Measurements from ENCODE around the gene RBBP6.
A peak's percentile ranks its signal among the peaks of the same experiment; 100 is the strongest.

RBBP6 gene

DNA sequence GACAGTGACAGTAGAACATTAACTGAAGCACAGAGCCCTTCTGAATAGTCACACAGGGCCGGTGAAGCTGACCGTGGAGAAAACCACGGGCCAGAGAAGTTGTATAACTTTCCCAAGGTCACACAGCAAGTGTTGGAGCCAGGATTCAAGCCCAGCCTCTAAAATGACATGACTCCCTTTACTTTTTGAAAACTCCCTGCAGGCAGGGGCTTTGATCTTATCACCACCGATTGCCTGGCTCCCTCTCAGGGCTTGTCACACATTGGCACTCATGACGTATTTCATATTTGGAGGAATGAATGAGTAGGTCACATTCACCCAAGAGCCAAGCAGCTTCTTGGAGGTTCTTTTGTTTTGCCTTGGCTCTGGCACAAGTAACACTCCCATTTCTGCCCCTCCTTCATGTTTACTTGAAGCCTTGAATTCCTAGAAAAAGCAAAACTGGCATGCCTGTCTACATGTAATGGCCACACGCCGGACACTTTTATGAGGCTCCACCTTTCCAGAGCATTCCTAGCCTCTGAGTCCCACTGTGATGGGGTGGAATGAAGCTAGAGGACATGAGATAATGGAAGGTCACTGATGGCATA is 13.3 kb upstream of the RBBP6 start:
- no peak for DNase-seq

DNA sequence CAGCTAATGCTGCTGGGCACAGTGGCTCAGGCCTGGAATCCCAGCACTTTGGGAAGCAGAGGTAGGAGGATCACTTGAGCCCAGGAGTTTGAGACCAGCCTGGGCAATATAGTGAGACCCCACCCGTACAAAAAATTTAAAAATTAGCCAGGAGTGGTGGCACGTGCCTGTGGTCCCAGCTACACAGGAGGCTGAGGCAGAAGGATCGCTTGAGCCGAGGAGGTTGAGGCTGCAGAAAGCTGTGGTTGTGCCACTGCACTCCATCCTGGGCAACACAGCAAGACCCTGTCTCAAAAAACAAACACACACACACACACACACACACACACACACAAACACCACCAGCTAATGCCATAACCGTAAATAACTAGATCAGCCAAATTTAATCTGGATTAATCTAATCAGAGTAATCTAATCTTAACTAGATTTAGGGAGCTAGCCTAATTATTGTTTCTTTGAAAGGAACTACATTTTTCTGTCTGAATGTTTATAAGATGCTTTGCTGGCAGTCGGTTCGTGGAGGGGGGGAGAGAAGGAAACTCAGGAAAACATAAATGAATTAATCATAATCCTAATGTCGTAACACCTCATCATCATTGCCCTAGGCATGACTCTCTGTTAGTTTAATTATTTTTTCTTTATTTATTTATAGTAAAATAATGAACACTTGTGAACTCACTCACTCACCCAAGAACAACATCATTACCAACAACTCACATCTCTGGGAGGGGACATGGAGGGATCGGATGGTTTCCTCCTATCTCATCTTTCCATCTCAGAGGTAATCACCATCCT is 12.5 kb upstream of the RBBP6 start:
- no peak for DNase-seq

DNA sequence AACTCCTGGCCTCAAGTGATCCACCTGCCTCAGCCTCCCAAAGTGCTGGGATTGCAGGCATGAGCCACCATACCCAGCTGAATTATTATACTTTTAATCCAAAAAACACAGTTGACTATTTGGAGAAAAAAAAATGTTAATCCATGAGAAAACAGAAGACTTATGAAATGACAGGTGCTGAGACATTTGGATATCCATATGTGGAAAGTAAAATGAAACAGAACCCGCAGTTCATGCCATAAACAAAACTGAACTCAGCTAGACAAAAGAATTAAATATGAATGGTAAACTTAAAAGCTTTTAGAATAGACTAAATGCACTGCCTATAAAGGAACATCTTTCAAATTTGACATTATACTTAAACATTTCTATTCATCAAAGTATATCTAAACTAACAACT is 8.2 kb upstream of the RBBP6 start:
- DNase-seq: no peak

DNA sequence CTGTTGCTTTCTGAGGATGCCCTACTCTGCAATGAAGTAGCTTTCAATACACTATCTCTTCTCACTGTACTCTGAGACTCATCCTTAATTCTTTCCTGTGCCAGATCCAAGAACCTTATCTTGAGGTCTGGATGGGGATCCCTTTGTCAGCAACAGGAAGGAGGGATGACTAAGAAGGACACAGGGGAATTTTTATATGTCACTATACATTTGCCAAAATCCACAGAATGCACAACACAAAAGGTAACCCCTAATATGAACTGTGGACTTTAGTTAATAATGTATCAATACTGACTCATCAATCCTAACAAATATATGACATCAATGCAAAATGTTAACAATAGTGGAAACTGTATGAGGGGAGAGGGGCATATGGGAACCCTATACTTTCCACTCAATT is 4.7 kb upstream of the RBBP6 start:
- DNase-seq: no peak

DNA sequence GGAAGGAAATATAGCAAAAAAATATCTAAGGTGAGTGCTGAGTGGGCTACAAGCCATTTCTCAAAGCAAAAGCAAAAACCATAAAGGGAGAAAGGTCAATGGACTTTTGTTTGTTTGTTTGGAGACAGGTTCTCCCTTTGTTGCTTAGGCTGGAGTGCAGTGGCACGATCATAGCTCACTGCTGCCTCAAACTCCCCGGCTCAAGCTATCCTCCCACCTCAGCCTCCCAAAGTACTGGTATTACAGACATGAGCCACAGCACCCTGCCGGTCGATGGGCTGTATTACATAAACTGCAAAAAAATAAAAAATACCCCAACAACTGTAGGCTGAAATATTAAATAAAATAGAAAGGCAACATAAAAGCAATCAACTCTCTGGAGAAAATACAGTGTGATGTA is 3.5 kb upstream of the RBBP6 start:
- DNase-seq: no peak

DNA sequence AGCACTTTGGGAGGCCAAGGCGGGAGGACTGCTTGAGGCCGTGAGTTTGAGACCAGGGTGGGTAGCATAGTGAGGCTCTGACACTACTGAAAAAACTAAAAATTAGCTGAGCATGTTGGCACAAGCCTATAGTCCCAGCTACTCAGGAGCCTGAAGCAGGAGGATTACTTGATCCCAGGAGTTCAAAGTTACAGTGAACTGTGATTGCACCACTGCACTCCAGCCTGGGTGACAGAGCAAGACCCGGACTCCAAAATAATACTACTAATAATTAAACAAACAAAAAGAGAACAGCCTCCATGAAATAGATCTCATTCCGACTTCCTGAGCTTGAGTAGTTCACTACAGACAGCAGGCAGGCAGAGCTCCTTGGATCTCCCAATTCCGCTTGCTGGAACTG is 2.7 kb upstream of the RBBP6 start:
- DNase-seq: no peak

DNA sequence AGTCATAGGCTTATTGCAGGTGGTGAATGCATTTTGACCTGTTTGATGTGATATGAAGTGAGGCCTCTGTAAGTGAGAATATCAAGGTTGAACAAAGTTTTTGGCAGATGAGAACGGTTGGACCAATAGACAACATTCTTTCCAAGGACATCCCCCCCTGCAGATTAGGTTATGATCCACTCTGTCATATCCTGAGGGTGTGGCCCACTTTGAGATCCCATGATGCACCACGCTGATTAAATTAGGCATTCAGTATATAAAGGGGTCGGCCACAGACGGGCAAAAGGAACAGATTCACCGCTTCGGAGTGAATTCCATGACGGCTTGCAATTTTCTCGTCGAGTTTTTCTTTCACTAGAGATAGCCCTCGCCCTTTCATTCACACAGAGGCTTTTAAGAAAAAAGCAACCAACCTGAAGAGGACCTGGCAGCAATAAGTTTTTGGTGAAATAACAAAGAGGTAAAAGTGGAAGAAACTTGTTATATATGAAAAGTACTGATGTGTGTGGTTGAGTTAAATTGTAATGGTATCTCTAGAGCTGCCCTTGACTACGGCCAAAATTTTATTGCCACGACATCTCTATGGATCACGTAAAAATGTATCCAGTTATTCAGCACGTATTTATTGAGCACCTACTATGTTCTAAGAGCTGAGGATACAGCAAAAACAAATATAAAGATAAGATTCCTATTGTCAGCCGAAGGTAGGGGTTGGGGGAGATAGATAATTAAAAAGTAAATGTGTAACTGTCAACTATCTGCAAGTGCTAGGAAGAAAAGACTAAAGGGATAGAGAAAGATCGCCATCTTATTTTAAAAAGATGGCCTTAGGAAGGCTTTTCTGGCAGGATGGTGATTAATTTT is 1.7 kb upstream of the RBBP6 start:
- DNase-seq: no peak

DNA sequence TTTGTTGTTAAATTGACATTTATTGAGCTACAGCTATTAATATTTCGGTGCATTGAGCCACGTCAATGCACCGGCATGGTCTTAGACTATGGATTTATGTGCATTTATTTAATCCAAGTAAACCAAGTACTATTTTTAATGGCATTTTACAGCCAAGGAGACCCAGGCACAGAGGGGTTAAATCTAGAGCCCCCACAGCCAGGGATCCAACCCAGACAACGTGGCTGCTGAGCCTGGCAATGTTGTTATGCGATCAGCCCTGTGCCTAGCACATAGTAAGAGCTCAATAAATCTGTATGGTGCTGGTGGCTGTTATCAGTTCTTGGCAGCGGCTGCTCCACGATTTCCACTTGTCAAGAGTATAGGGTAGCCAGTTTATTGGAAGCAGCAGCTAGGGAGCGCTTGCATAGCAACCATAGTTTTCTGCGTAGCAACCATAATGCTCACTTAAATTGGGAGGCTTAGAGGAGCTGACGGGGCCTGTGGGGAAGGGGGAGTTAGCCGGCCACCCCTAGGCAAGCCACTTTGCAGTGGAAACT is 541 bp upstream of the RBBP6 start:
- no peak for DNase-seq

DNA sequence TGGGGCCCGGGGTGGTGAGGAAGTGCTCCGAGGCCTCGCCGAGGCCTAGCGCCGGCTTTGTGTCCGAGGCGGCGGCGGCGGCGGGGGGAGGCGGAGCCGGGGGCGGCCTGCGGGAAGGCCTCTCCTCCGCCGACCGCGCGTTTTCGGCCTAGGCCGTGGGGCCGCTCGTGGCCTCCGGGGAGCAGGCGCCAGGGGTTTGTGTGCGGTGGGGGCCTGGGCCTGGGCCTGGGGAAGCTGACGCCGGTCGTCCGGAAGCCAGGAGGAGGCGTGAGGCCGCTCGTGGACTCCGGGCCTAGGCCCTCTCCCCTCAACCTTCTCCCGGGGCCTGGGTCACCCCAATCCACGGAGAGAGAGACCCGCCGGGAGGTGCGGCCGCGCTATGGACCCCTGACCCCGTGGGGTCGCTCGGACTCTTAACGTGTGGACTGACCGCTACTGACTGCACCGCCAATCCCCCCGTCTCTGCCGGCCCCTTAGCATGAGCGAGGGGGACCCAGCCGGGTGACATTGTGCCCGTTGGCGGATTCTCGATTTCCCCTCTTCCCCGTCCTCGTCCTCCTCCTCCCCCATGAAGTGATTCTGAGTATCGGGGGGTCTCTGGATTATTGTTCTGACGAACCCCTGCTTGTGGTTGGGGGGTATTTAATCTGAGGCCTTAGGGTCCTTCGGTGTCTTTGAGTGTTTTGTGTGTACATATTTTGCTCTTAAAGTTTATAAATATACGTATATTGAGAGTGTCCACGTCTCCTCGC is 660 bp downstream of the RBBP6 start:
- peak; percentile 38 for DNase-seq

DNA sequence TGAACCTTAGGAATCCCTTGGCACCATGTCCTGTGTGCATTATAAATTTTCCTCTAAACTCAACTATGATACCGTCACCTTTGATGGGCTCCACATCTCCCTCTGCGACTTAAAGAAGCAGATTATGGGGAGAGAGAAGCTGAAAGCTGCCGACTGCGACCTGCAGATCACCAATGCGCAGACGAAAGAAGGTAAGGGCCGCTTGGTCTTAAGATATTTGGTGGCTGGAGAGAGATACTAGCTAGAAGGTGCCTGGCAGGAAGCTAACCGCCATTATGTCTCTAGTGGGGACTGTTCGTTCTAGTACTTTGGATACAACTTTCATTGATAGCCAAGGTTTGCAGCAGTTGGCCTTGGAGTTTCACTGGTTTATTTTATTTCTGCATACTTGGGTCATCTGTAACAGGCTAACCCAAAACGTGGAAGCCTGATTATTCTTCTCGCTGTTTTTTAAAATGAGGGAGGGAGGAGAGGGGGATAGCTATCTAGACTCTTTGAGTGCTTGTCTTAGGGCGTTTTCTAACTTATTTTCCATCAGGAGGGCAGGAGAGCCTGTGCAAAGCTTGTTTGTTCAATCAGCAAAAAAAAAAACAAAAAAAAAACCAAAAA is 1.3 kb downstream of the RBBP6 start:
- DNase-seq: no peak

DNA sequence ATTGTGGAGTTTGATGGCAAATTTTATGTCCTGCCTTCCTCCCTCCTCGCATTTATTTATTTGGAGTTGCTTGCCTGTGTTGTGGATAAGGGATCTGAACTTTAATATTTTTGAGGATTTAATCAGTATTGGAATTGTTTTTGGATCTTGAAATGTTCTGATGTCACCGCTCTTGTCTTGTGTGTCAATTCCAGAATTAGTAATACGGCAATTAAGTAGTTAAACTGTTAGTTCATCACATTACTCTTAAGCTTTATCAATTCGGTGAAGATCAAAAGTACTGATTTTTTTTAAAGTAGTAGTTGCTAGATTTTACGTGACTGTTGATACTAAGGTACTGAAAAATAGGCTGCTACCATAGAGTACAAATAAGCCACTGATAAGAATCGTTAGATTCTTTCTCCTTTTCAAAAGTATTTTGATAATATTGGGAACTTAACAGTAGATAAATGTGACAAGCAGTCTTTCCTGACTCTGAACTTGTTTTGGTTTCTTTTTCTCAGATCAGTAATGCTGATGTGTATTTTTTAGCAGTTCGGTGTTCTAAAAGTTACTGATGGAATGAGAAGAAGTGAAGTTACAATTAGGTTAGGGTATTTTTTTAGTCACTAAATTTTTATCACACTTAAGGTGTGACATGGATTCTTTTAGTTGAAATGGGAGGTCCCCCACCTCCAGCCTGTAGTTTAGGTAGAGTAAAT is 2.0 kb downstream of the RBBP6 start:
- no peak for DNase-seq

DNA sequence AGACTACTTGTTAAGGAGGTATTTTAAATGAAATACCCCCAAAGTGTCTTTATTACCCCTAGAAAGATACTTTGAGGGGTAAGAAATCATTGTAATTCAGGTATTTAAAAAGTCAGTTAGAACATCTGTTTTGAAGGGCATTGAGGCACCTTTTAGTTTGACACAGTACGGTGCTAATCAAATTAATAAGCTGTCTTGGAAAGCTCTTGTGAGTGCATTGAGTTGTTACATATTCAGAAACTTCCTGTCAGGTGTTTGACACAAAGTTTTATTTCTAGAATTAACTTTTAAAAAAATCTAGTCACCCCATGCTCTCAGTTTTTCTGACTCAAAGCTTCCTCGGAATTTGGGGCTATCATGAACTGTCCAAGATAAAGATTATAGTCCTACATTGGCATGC is 4.6 kb downstream of the RBBP6 start:
- DNase-seq: no peak

DNA sequence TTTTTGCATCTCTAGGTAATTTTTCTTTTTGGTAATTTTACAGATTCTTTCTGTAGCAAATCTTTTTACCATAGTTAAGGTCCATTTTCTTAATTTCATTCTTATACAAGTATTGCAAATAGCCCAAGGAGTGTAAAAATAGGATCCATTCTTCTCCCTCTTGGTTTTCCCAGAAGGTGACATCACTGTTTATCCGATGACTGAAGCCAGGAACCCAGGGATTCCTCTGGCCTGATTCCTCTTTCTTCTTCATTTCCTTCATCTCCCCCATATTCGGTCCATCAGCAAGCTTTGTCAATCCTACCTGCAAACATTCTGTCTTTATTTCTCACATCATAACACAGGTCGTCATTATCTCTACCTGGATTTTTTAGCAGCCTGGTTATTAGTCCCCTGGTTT is 5.3 kb downstream of the RBBP6 start:
- DNase-seq: no peak

DNA sequence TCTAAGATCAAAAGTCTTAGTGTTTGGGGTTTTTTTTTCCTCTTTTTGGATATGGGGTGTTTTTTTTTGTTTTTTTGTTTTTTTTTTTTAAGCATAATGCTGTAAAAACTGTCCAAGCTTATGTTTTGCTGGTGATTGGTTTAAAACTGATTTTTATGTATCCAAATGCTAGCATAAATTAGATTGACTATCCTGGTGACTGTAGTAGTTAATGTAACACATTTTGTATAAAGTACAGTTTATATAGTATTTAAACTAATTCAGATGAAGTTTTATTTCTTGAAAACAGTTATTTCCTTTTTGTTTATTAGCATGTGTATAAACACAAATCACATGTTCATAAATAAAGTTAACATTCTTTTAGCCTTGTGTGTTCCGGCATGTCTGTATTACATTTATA is 10.9 kb downstream of the RBBP6 start:
- DNase-seq: no peak

DNA sequence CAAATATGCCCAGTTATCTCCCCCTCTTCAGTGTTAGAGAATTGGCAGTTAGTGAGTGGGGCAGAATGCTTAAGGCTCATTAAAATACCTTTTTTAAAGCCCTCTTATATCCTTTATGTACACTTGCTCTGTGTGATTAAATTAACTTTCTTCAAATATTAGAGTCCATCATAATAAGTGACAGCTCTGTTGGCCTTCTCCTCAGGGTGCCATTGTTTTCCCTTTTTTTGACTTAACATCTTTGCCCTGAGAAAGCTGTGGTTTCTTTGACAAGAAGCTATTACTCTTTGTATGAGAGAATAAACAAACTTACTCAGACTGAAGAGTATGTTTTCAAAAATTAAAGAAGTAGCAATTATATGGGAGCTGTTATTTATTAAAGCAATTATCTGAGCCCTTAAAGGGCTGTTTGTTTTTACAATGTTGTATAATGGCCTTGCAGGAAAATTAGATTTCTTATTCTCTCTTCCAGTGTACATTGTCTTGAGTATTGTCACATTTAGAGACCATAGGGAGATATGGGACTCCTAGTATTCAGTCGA is 13.4 kb downstream of the RBBP6 start:
- DNase-seq: no peak

DNA sequence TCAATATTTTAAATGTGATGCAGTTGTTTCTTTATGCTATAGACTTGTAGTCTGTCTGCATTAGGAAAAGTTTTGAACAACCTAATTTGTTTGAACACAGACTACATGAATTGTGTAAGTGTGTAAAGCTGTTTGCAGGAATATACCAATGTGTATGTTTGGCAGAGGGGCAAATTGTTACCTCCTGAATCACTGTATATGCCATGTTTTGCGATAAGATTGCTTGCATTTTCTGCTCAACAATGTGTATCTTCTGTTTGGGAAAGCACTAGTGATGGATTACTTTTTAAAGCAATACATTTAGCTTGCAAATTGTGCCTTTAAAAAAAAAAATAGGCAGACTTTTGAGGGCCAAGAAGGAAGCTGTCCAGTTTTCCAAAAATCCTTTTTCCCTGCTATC is 14.6 kb downstream of the RBBP6 start:
- no peak for DNase-seq

DNA sequence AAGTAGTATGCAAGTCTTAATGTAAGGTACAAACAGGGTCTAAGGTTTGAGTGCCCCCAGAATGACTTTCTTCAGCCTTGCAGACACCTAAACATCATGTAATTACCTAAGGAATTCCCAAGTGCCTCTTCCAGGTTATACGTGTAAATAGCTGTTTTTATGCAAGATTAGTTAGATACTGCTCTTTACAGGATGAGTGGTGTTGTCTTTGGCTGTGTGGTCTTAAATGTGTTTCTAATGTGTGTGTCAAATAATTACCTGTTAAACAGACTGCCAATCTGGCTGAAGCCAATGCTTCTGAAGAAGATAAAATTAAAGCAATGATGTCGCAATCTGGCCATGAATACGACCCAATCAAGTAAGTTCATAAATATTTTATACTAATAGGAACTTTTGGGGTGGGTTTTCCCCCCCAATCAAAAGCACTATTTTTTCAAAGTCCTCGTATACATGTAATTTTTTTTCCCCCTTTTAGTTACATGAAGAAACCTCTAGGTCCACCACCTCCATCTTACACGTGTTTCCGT is 16.0 kb downstream of the RBBP6 start:
- no peak for DNase-seq

DNA sequence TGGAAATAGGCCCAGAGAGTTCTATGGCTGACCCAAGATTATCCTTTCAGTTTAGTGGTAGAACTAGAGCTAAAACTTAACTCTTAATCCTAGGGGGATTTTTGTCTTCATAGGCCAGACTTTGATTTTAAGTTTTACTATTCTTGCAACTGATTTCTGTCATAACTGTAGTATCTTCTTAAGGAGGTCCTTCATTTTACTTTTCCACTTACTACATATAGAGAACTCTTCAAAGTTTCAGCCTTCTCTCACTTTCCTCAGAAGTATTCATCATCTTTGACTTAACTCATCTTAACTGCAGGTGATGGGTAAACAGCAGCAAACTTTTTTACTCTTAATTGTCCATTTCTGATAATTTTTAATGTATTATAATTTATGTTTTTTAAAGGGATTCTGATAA is 23.4 kb downstream of the RBBP6 start:
- DNase-seq: no peak

DNA sequence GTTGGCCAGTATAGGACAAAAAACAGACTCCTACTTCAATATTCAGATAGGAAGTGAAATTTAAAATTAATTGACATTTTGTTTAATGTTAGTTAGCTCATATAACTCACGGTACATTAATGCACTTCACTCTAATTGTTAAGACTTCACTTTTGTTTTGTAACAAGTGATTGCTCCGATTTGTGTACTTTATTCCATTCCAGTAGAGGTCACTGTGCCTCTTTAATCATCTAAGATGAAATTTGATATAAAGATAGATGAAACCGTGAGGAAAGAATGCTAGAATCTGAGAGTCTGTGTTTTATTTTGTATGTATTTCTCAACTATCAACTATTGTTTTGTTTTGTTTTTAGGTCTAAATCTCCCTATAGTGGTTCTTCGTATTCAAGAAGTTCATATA is 29.0 kb downstream of the RBBP6 start:
- DNase-seq: no peak

DNA sequence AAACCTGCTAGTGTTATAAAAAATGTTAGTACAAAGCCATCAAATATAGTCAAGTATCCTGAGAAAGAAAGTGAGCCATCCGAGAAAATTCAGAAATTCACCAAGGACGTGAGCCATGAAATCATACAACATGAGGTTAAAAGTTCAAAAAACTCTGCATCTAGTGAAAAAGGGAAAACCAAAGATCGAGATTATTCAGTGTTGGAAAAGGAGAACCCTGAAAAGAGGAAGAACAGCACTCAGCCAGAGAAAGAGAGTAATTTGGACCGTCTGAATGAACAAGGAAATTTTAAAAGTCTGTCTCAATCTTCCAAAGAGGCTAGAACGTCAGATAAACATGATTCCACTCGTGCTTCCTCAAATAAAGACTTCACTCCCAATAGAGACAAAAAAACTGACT is 31.7 kb downstream of the RBBP6 start:
- DNase-seq: no peak

DNA sequence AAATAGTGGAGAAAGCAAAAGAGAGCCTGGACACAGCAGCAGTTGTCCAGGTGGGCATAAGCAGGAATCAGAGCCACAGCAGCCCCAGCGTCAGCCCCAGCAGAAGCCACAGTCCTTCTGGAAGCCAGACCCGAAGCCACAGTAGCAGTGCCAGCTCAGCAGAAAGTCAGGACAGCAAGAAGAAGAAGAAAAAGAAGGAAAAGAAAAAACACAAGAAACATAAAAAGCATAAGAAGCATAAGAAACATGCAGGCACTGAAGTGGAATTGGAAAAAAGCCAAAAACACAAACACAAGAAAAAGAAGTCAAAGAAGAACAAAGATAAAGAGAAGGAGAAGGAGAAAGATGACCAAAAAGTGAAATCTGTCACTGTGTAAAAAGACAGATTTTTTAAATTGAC is 32.7 kb downstream of the RBBP6 start:
- no peak for DNase-seq

Measured in NCI-H774 (cell line).